PC-3 (cell line): ENCODE measurements around the gene CLDN19. TPM values are rescaled to one million over a fixed set of nuclear protein-coding genes. Genes with fewer than 3 reads are reported as not detected.

Source experiments
- ATAC-seq: fragments of 200-7000 bp; cut with Tn5 transposase; 2 replicates; pipeline ENCODE4 v1.9.1; 2020; ENCODE audit warnings: mild to moderate bottlenecking, moderate library complexity
- BruUV-seq: library from RNA; stranded (reverse); fragments of 400-500 nt; replicated peaks from 2 replicates; lab custom pipeline; 2021; lab: Mats Ljungman, UMichigan
- CTCF ChIA-PET: fragments of 300-600 bp; sonication (Branson Sonifier 250); formaldehyde crosslinking; loops from one replicate; lab custom pipeline; 2022; ENCODE audit warnings: antibody characterized with exemption; lab: Charles Lee
- POLR2A ChIA-PET: fragments of 300-600 bp; sonication (Branson Sonifier 250); formaldehyde crosslinking; loops from one replicate; lab custom pipeline; 2022; ENCODE audit warnings: antibody characterized with exemption; ENCODE audit not compliant: unreplicated experiment; lab: Charles Lee
- DNase-seq: peaks from one replicate; pipeline ENCODE4 v3.0.0-alpha.2; 2015
- H2AFZ ChIP-seq: fragments of 300-600 bp; sonication (generic); 2 replicates; pipeline ENCODE4 v1.6.0; 2016; ENCODE audit warnings: antibody characterized with exemption, low read length
- H3F3A ChIP-seq: fragments of 300-600 bp; sonication (generic); one replicate; pipeline ENCODE4 v1.6.0; 2017; ENCODE audit warnings: antibody characterized with exemption, low read length, control low read depth, mild to moderate bottlenecking; ENCODE audit not compliant: unreplicated experiment
- H3K27ac ChIP-seq: fragments of 300-600 bp; sonication (generic); 2 replicates; pipeline ENCODE4 v1.5.1; 2016; ENCODE audit warnings: mild to moderate bottlenecking, low read length
- H3K27me3 ChIP-seq: fragments of 300-600 bp; sonication (generic); 2 replicates; pipeline ENCODE4 v1.6.1; 2016; ENCODE audit warnings: low read length, mixed read lengths
- H3K36me3 ChIP-seq: fragments of 300-600 bp; sonication (generic); 2 replicates; pipeline ENCODE4 v1.6.1; 2016; ENCODE audit warnings: low read depth, mixed run types, low read length, mixed read lengths
- H3K4me1 ChIP-seq: fragments of 300-600 bp; sonication (generic); 2 replicates; pipeline ENCODE4 v1.5.1; 2016; ENCODE audit warnings: low read length; ENCODE audit not compliant: insufficient read depth
- H3K4me2 ChIP-seq: fragments of 300-600 bp; sonication (generic); 2 replicates; pipeline ENCODE4 v1.6.0; 2016; ENCODE audit warnings: low read length
- H3K4me3 ChIP-seq: fragments of 300-600 bp; sonication (generic); 2 replicates; pipeline ENCODE4 v1.5.1; 2016; ENCODE audit warnings: mild to moderate bottlenecking, low read length, mixed read lengths
- H3K79me2 ChIP-seq: fragments of 300-600 bp; sonication (generic); 2 replicates; pipeline ENCODE4 v1.6.1; 2017; ENCODE audit warnings: low read length, mixed read lengths
- H3K9ac ChIP-seq: fragments of 300-600 bp; sonication (generic); 2 replicates; pipeline ENCODE4 v1.6.0; 2016; ENCODE audit warnings: mild to moderate bottlenecking, low read length
- H3K9me2 ChIP-seq: fragments of 300-600 bp; sonication (generic); replicated peaks from 2 replicates; pipeline ENCODE4 v1.6.1; 2016; ENCODE audit warnings: mixed run types, low read length, mixed read lengths
- H3K9me3 ChIP-seq: fragments of 300-600 bp; sonication (generic); 2 replicates; pipeline ENCODE4 v1.6.1; 2016; ENCODE audit warnings: low read length, mixed read lengths
- H4K20me1 ChIP-seq: fragments of 300-600 bp; sonication (generic); 2 replicates; pipeline ENCODE4 v1.6.1; 2016; ENCODE audit warnings: low read length, mixed read lengths
- EZH2 ChIP-seq: fragments of 300-600 bp; sonication (generic); IDR thresholded peaks from one replicate; pipeline ENCODE4 v1.6.1; 2017; ENCODE audit warnings: antibody characterized with exemption, mild to moderate bottlenecking, low read length; ENCODE audit not compliant: unreplicated experiment
- EZH2phosphoT487 ChIP-seq: fragments of 300-600 bp; sonication (generic); IDR thresholded peaks from 2 replicates; pipeline ENCODE4 v1.6.1; 2018; ENCODE audit warnings: mild to moderate bottlenecking, antibody characterized with exemption, low read length, borderline replicate concordance
- intact Hi-C: fragments of 100-400 bp; cut with micrococcal nuclease; formaldehyde crosslinking; loops from 2 replicates; pipeline ENCODE4 v1.9.0; 2023
- total RNA-seq: library from RNA; depleted of rRNA; stranded (reverse); fragments of >200 nt; gene quantifications from 2 replicates; pipeline ENCODE4 v1.2.3, GENCODE V29; 2014
- TF ChIP-seq, protein P1 (sequence below): fragments of 300-600 bp; sonication (generic); conservative IDR thresholded peaks from 2 replicates; pipeline ENCODE4 v1.5.1; 2017; ENCODE audit warnings: antibody characterized with exemption, low read depth, mild to moderate bottlenecking, low read length

CLDN19 gene
- total RNA-seq, 1 experiment from 2014 or later, result not detected

DNA sequence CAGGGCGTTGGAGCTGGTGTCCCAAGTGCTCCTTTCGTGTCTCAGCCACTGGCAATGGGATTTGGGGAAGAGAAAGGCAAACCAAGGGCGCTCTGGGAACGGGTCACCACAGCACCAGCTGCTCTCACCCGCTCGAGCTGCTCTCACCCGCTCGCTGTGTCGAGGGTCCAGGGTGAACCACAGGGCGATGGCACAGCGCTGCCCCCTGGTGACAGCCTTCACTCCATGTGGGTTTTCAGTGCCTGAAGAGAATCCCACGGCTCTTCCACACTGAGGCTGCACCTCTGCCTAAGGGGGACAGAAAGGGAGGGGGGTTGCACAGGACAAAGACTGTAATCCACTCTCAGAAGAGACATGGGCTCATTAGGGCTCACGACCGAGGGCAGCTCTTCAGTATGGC is 7.1 kb upstream of the CLDN19 start:
- peak; percentile 27; the same call in 1 of the 2 replicates for ATAC-seq
- Histone ChIP-seq H3K79me2 (no peaks in the 10 kb centered on the region), H4K20me1 (no peaks in the 10 kb centered on the region), H3K9me3 (no peaks in the 10 kb centered on the region), H3K4me2 (no peak overlapping the region), H3F3A (no peaks in the 10 kb centered on the region), H3K9me2 (no peaks in the 10 kb centered on the region), H3K4me1 (no peaks in the 10 kb centered on the region), H3K27me3 (no peaks in the 10 kb centered on the region), H2AFZ (no peak overlapping the region), H3K9ac (no peak overlapping the region), H3K36me3 (peaks cover 6% of the 10 kb centered on the region), H3K27ac (no peak overlapping the region), H3K4me3 (no peak overlapping the region)
- DNase-seq, result peak; percentile 31
- CTCF ChIA-PET, result no interaction called here
- BruUV-seq, result no TSS peak
- intact Hi-C loops, result no loop called here
- POLR2A ChIA-PET, result no interaction called here
- TF ChIP-seq EZH2, result no peak
- TF ChIP-seq EZH2phosphoT487, result no peak
- TF ChIP-seq, protein P1, sequence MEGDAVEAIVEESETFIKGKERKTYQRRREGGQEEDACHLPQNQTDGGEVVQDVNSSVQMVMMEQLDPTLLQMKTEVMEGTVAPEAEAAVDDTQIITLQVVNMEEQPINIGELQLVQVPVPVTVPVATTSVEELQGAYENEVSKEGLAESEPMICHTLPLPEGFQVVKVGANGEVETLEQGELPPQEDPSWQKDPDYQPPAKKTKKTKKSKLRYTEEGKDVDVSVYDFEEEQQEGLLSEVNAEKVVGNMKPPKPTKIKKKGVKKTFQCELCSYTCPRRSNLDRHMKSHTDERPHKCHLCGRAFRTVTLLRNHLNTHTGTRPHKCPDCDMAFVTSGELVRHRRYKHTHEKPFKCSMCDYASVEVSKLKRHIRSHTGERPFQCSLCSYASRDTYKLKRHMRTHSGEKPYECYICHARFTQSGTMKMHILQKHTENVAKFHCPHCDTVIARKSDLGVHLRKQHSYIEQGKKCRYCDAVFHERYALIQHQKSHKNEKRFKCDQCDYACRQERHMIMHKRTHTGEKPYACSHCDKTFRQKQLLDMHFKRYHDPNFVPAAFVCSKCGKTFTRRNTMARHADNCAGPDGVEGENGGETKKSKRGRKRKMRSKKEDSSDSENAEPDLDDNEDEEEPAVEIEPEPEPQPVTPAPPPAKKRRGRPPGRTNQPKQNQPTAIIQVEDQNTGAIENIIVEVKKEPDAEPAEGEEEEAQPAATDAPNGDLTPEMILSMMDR, result peak; percentile 76

DNA sequence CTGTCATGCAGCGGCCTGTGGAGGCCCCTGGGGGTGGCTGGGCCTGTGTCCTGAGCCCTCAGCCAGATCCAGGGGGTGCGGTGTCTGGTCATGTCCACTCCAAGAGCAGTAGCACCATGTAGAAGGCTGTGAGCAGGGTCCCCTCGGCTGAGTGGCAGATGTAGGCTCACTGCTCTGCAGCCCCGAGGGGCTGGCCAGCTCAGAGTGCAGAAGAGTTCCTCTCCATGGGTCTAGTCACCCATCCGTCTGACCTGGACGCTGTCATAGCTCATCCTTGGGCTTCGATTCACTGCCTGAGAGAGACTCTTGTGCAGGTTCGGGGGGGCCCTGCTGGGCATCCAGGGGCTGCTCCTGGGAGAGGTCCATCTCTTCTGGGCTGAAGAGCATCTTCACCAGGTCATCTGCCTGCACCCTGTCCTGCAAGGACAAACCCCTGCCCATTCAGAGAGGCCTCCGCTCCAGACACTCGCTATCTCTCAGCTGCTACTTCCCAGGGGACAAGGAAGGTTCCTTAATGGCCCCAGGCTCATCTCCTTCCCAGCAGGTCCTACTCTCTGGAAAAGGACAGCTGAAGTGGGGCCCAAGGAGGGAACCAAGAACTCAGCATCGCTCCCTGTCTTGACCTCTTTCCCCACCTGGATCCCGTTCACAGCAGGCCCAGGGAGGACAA is 6.5 kb upstream of the CLDN19 start:
- ChIA-PET CTCF (no interaction called here), POLR2A (no interaction called here)
- ATAC-seq (no peak), DNase-seq (no peak)
- H3K36me3 ChIP-seq, result peaks cover under 1% of the 10 kb centered on the region; the same call in 1 of the 2 replicates
- H3K79me2 ChIP-seq, result no peaks in the 10 kb centered on the region
- intact Hi-C loops, result no loop called here
- no peaks in the 10 kb centered on the region for H4K20me1 ChIP-seq
- H3K4me1 ChIP-seq, result no peaks in the 10 kb centered on the region
- no peak overlapping the region for H3K4me2 ChIP-seq
- no TSS peak for BruUV-seq
- no peaks in the 10 kb centered on the region for H3K27me3 ChIP-seq
- H2AFZ ChIP-seq, result no peak overlapping the region
- TF ChIP-seq EZH2phosphoT487, result no peak
- H3K27ac ChIP-seq, result no peak overlapping the region
- no peaks in the 10 kb centered on the region for H3F3A ChIP-seq
- H3K4me3 ChIP-seq, result no peak overlapping the region
- H3K9ac ChIP-seq, result no peak overlapping the region
- H3K9me3 ChIP-seq, result no peaks in the 10 kb centered on the region
- H3K9me2 ChIP-seq, result no peaks in the 10 kb centered on the region

DNA sequence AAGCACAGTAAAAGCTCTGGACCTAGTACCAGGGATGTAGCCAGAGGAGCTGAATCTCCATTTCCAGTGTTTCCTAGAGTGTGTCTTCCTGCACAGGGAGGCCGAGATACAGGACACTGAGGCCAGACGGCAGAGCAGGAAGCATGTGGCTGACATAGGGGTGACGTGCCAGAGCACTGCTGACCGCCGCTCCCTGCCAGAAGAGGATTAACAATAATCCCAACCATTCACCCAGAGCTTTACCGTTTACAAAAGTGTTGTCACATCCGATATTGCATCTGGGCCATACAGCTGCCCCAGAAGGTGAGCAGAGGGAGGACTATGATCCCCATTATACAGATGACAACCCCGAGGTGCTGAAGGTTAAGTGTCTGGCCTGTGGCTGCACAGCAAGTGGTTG is 5.8 kb upstream of the CLDN19 start:
- H3K4me3 ChIP-seq, result no peak overlapping the region
- H2AFZ ChIP-seq, result no peak overlapping the region
- H3K9me2 ChIP-seq, result no peaks in the 10 kb centered on the region
- ChIA-PET POLR2A (interaction anchor here (0.6 kb wide), 1 partner anchor 273 kb away, joined by 4 read pairs; no protein-coding TSS in a partner anchor), CTCF (no interaction called here)
- H3K9me3 ChIP-seq, result no peaks in the 10 kb centered on the region
- H4K20me1 ChIP-seq, result no peaks in the 10 kb centered on the region
- H3K27me3 ChIP-seq, result no peaks in the 10 kb centered on the region
- intact Hi-C loops, result no loop called here
- no TSS peak for BruUV-seq
- no peaks in the 10 kb centered on the region for H3K4me1 ChIP-seq
- H3K9ac ChIP-seq, result no peak overlapping the region
- H3K79me2 ChIP-seq, result no peaks in the 10 kb centered on the region
- ATAC-seq, result no peak
- H3F3A ChIP-seq, result no peaks in the 10 kb centered on the region
- H3K27ac ChIP-seq, result no peak overlapping the region
- TF ChIP-seq EZH2phosphoT487, result no peak
- TF ChIP-seq EZH2, result no peak
- TF ChIP-seq, protein P1, result no peak
- no peak overlapping the region for H3K4me2 ChIP-seq
- H3K36me3 ChIP-seq, result no peaks in the 10 kb centered on the region
- no peak for DNase-seq
